Karpas-422 (cell line): ENCODE data around the gene SH3GLB2. TPM values are rescaled to one million over a fixed set of nuclear protein-coding genes. Genes with fewer than 3 reads are reported as not detected.
"Not testable (repeated sequence)": the region's sequence is repeated elsewhere in the genome, so short reads cannot be mapped to it uniquely, and the experiment has no call there.

Experiments
- DNase-seq: peaks from one replicate; pipeline ENCODE4 v3.0.0-alpha.2; 2015
- H2AFZ ChIP-seq: fragments of 200-600 bp; sonication (generic); 2 replicates; pipeline ENCODE4 v1.6.1; 2014; ENCODE audit warnings: antibody characterized with exemption, low read length, mixed read lengths
- H3K27ac ChIP-seq: fragments of 200-600 bp; sonication (generic); 2 replicates; pipeline ENCODE4 v1.5.1; 2014; ENCODE audit warnings: mild to moderate bottlenecking, low read length, moderate library complexity
- H3K27me3 ChIP-seq: fragments of 200-600 bp; sonication (generic); 2 replicates; pipeline ENCODE4 v1.6.1; 2014; ENCODE audit warnings: low read length, mixed read lengths
- H3K36me3 ChIP-seq: fragments of 200-600 bp; sonication (generic); 2 replicates; pipeline ENCODE4 v1.6.1; 2014; ENCODE audit warnings: low read length, mixed read lengths; ENCODE audit not compliant: insufficient read depth
- H3K4me1 ChIP-seq: fragments of 200-600 bp; sonication (generic); 2 replicates; pipeline ENCODE4 v1.6.1; 2014; ENCODE audit warnings: mild to moderate bottlenecking, low read length, mixed read lengths
- H3K4me2 ChIP-seq: fragments of 200-600 bp; sonication (generic); 2 replicates; pipeline ENCODE4 v1.6.1; 2014; ENCODE audit warnings: low read length, low read depth, mild to moderate bottlenecking; ENCODE audit not compliant: poor library complexity, severe bottlenecking
- H3K4me3 ChIP-seq: fragments of 200-600 bp; sonication (generic); 2 replicates; pipeline ENCODE4 v1.5.1; 2014; ENCODE audit warnings: mild to moderate bottlenecking, antibody characterized with exemption, low read length, mixed read lengths
- H3K79me2 ChIP-seq: fragments of 200-600 bp; sonication (generic); 2 replicates; pipeline ENCODE4 v1.6.1; 2014; ENCODE audit warnings: mild to moderate bottlenecking, low read length, mixed read lengths
- H3K9ac ChIP-seq: fragments of 200-600 bp; sonication (generic); 2 replicates; pipeline ENCODE4 v1.6.0; 2014; ENCODE audit warnings: low read length
- H3K9me2 ChIP-seq: fragments of 200-600 bp; sonication (generic), shearing (Covaris generic); replicated peaks from 2 replicates; pipeline ENCODE4 v1.6.0; 2014; ENCODE audit warnings: mild to moderate bottlenecking, low read length, moderate library complexity; ENCODE audit not compliant: insufficient read depth
- H3K9me3 ChIP-seq: fragments of 300-700, 200-600 bp; sonication (generic); 2 replicates; pipeline ENCODE4 v1.6.1; 2014; ENCODE audit warnings: low read length, mixed read lengths
- H4K20me1 ChIP-seq: fragments of 200-600 bp; sonication (generic); 2 replicates; pipeline ENCODE4 v1.6.1; 2014; ENCODE audit warnings: mild to moderate bottlenecking, antibody characterized with exemption, low read length, low read depth; ENCODE audit not compliant: insufficient read depth
- total RNA-seq: library from RNA; depleted of rRNA; stranded (reverse); fragments of >200 nt; shearing (Covaris generic); gene quantifications from 2 replicates; pipeline ENCODE4 v1.2.3, GENCODE V29; 2014; ENCODE audit warnings: low replicate concordance

SH3GLB2 gene
- total RNA-seq, 1 experiment from 2014 or later = 42.1 TPM

DNA sequence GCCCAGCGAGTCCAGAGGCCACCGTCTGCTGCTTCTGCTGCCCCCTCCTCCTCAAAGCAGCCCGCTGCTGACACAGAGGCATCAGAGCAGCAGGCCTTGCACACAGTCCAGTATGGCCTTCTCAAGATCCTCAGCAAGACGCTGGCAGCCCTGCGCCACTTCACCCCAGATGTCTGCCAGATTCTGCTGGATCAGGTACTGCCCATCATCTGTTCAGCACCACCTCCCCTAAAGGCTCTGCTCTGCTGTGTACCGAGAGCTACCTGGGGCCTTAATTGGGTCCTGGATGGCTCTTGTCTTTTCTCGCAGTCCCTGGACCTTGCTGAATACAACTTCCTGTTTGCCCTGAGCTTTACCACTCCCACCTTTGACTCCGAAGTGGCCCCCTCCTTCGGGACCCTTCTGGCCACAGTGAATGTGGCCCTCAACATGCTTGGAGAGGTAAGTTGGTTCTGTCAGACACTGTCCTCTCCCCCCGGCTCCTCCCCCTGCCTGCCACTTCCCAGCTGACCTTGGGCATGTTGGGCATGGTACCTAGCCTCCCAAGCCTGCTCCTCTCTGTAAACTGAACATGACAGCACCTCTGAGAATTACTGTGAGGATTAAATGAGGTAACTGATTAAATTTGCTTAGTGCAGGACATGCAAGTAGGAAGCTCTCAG is 22.7 kb downstream of the SH3GLB2 start:
- H3K36me3 ChIP-seq = peaks cover 38% of the 10 kb centered on the region

DNA sequence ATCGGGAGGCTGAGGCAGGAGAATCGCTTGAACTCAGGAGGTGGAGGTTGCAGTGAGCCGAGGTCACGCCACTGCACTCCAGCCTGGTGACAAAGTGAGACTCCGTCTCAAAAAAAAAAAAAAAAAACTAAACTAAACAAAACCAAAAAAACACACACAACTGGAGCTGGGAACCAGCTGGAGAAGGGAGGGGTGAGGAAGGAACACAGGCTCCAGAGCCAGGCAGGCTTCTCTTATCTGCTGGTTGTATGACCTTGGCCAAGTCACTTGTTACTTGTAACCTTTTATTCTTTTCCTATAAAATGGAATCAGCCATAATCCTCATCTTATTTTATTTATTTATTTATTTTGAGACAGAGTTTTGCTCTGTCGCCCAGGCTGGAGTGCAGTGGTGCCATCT is 24.0 kb downstream of the SH3GLB2 start:
- H3K9ac ChIP-seq, H3K79me2 ChIP-seq, H3K4me1 ChIP-seq, H2AFZ ChIP-seq, H3K9me3 ChIP-seq, H3K9me2 ChIP-seq, H4K20me1 ChIP-seq, H3K27ac ChIP-seq, H3K27me3 ChIP-seq, DNase-seq, H3K4me3 ChIP-seq, H3K4me2 ChIP-seq: not testable (repeated sequence)
- H3K36me3 ChIP-seq = peaks cover 38% of the 10 kb centered on the region

More for the DNA sequence above, 22.7 kb downstream of the SH3GLB2 start:
- Histone ChIP-seq H2AFZ (no peak overlapping the region), H3K27ac (no peak overlapping the region), H3K27me3 (no peaks in the 10 kb centered on the region), H3K9ac (no peak overlapping the region), H3K4me3 (no peak overlapping the region), H3K4me2 (no peak overlapping the region), H3K4me1 (peaks cover 5% of the 10 kb centered on the region; the same call in 1 of the 2 replicates), H3K9me3 (no peaks in the 10 kb centered on the region), H3K9me2 (no peaks in the 10 kb centered on the region), H3K79me2 (no peaks in the 10 kb centered on the region), H4K20me1 (peaks cover 5% of the 10 kb centered on the region; the same call in 1 of the 2 replicates)
- DNase-seq = no peak

- Histone ChIP-seq H3K4me1 (peaks cover 5% of the 10 kb centered on the region; the same call in 1 of the 2 replicates), H3K9me2 (no peaks in the 10 kb centered on the region), H2AFZ (no peak overlapping the region), H3K27ac (no peak overlapping the region), H3K79me2 (no peaks in the 10 kb centered on the region), H3K36me3 (peaks cover 44% of the 10 kb centered on the region), H3K4me3 (no peak overlapping the region), H3K9ac (no peak overlapping the region), H3K4me2 (no peak overlapping the region), H3K27me3 (no peaks in the 10 kb centered on the region), H3K9me3 (no peaks in the 10 kb centered on the region), H4K20me1 (peaks cover 5% of the 10 kb centered on the region; the same call in 1 of the 2 replicates)
- no peak for DNase-seq
Observed at GRCh38 chr9:129002992-129003391, 25.1 kb downstream of the SH3GLB2 start.

DNA sequence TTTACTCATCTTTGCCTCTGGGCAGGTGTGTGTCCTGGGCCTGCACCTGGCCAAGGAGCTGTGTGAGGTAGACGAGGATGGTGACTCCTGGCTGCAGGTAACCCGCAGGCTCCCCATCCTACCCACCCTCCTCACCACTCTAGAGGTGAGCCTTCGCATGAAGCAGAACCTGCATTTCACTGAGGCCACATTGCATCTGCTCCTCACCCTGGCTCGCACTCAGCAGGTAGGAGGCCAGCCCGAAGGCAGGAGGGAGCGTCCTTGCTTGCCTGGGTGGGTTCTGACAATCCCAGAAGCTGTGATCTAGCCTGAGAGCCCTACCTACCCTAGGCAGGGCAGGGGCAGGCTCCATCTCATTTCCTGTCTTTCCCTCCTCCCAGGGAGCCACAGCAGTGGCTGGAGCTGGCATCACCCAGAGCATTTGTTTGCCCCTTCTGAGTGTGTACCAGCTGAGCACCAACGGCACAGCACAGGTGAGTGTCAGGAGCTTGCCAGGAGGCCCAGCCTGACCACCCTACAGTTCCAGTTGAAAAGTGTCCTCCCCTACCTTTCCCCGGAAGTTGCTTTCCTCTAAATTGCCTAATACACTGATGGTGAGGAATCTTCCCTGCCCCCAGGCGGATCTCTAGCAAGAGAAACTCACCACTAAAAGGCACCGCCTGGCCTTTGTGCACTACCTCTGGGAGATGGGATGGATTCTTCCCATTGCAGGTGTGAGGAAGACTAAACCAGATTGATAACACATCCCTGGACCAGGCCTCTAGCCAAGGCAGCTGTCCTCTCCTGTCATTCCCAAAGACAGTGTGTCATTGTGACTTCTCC is 26.4 kb downstream of the SH3GLB2 start:
- Histone ChIP-seq H3K9me3 (no peaks in the 10 kb centered on the region), H3K4me2 (no peak overlapping the region), H4K20me1 (no peaks in the 10 kb centered on the region), H3K27ac (no peak overlapping the region), H3K36me3 (peaks cover 45% of the 10 kb centered on the region), H3K79me2 (no peaks in the 10 kb centered on the region), H3K9ac (no peak overlapping the region), H2AFZ (no peak overlapping the region), H3K9me2 (no peaks in the 10 kb centered on the region), H3K4me3 (no peak overlapping the region), H3K27me3 (no peaks in the 10 kb centered on the region), H3K4me1 (peaks cover 5% of the 10 kb centered on the region; the same call in 1 of the 2 replicates)
- no peak for DNase-seq

GRCh38 chr9:128999581-129000206 is 28.4 kb downstream of the SH3GLB2 start:
- peaks cover 47% of the 10 kb centered on the region for H3K36me3 ChIP-seq
- no peak overlapping the region for H3K4me2 ChIP-seq
- H3K4me3 ChIP-seq = no peak overlapping the region
- H3K79me2 ChIP-seq = no peaks in the 10 kb centered on the region
- DNase-seq = no peak
- no peak overlapping the region for H2AFZ ChIP-seq
- no peak overlapping the region for H3K9ac ChIP-seq
- no peaks in the 10 kb centered on the region for H3K4me1 ChIP-seq
- H4K20me1 ChIP-seq = no peaks in the 10 kb centered on the region
- H3K9me2 ChIP-seq = no peaks in the 10 kb centered on the region
- no peaks in the 10 kb centered on the region for H3K27me3 ChIP-seq
- H3K27ac ChIP-seq = no peak overlapping the region
- H3K9me3 ChIP-seq = no peaks in the 10 kb centered on the region

- no peak overlapping the region for H3K27ac ChIP-seq
- DNase-seq = no peak
- no peak overlapping the region for H3K4me2 ChIP-seq
- no peak overlapping the region for H2AFZ ChIP-seq
- no peaks in the 10 kb centered on the region for H3K4me1 ChIP-seq
- no peaks in the 10 kb centered on the region for H4K20me1 ChIP-seq
- peaks cover 57% of the 10 kb centered on the region for H3K36me3 ChIP-seq
- H3K4me3 ChIP-seq = no peak overlapping the region
- no peak overlapping the region for H3K9ac ChIP-seq
- H3K27me3 ChIP-seq = no peaks in the 10 kb centered on the region
- H3K79me2 ChIP-seq = no peaks in the 10 kb centered on the region
- no peaks in the 10 kb centered on the region for H3K9me3 ChIP-seq
- H3K9me2 ChIP-seq = no peaks in the 10 kb centered on the region
Observed at GRCh38 chr9:128998462-128998861, 29.7 kb downstream of the SH3GLB2 start.

DNA sequence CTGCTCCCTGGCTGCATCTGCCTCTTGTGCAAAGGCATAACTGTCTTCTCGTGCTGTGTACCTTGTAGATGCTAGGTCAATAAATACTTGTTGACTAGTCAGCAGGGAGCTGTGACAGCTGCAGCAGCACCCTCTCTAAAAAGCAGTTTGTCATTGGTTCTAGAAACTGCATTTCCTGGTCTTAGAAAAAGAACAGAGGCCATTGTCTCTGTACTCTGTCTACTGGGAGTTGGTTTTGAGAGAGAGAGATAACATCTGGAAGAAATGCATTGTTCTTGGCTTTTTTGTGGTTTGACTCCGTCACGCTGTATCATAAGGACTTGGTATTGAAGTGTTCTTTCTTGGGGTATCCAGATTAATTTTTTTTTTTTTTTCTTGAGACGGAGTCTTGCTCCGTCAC is 32.3 kb downstream of the SH3GLB2 start:
- DNase-seq = no peak
- H3K4me3 ChIP-seq = no peak overlapping the region
- H3K9ac ChIP-seq = no peak overlapping the region
- H3K9me3 ChIP-seq = no peaks in the 10 kb centered on the region
- no peak overlapping the region for H3K4me2 ChIP-seq
- H3K9me2 ChIP-seq = no peaks in the 10 kb centered on the region
- H3K27ac ChIP-seq = no peak overlapping the region
- no peaks in the 10 kb centered on the region for H3K79me2 ChIP-seq
- H2AFZ ChIP-seq = no peak overlapping the region
- no peaks in the 10 kb centered on the region for H3K4me1 ChIP-seq
- peaks cover 48% of the 10 kb centered on the region; the same call in 1 of the 2 replicates for H3K36me3 ChIP-seq
- no peaks in the 10 kb centered on the region for H4K20me1 ChIP-seq
- no peaks in the 10 kb centered on the region for H3K27me3 ChIP-seq

GRCh38 chr9:128992995-128993394 is 35.1 kb downstream of the SH3GLB2 start:
- no peaks in the 10 kb centered on the region for H3K27me3 ChIP-seq
- no peak overlapping the region for H2AFZ ChIP-seq
- no peaks in the 10 kb centered on the region for H3K79me2 ChIP-seq
- H4K20me1 ChIP-seq = no peaks in the 10 kb centered on the region
- H3K4me1 ChIP-seq = no peaks in the 10 kb centered on the region
- H3K36me3 ChIP-seq = peaks cover 50% of the 10 kb centered on the region; the same call in 1 of the 2 replicates
- H3K4me3 ChIP-seq = no peak overlapping the region
- no peak overlapping the region for H3K9ac ChIP-seq
- DNase-seq = no peak
- H3K9me3 ChIP-seq = no peaks in the 10 kb centered on the region
- H3K27ac ChIP-seq = no peak overlapping the region
- no peak overlapping the region for H3K4me2 ChIP-seq
- H3K9me2 ChIP-seq = no peaks in the 10 kb centered on the region
